K562 (cell line): ENCODE measurements around the gene PTBP3. TPM values are rescaled to one million over a fixed set of nuclear protein-coding genes. Genes with fewer than 3 reads are reported as not detected.
A peak's percentile ranks its signal among the peaks of the same experiment; 100 is the strongest.

Source experiments
- ATAC-seq: fragments of 200-7000 bp; cut with Tn5 transposase; 3 replicates; pipeline ENCODE4 v1.9.1; 2020; ENCODE audit warnings: moderate library complexity
- BruUV-seq: library from RNA; stranded (reverse); fragments of 400-500 nt; replicated peaks from 2 replicates; lab custom pipeline; 2021; lab: Mats Ljungman, UMichigan
- CTCF ChIA-PET: fragments of 300-600 bp; formaldehyde crosslinking; extraction: SDS; loops from one replicate; lab custom pipeline; 2021; ENCODE audit warnings: low intra/inter-chr PET ratio; lab: Yijun Ruan, JAX
- POLR2A ChIA-PET: fragments of 300-600, 350-650 bp; sonication (Branson Sonifier 250); formaldehyde crosslinking; extraction: SDS; loops from one replicate; lab custom pipeline; 2021; ENCODE audit warnings: antibody characterized with exemption, inconsistent platforms; lab: Yijun Ruan, JAX
- DNase-seq, 4 experiments: peaks; one replicate each; pipeline versions ENCODE4 v3.0.0 to v3.0.0-alpha.2; 2011 to 2018; ENCODE audit warnings: low spot score in 3 of 4, mixed read lengths in 3 of 4; ENCODE audit errors: extremely low read depth in 1 of 4
- FAIRE-seq: peaks from 2 replicates; lab custom pipeline; 2011; peaks lifted over from hg19 to GRCh38; lab: Jason Lieb, UNC
- H2AFZ ChIP-seq: 2 replicates; pipeline ENCODE4 v1.6.0; 2011; ENCODE audit warnings: low read depth, low read length, control low read depth, inconsistent platforms
- H3K27ac ChIP-seq: fragments of 200-600 bp; 3 replicates; pipeline ENCODE4 v1.8.0; 2011; ENCODE audit warnings: low read depth, mild to moderate bottlenecking, control low read depth, inconsistent platforms, low read length, moderate library complexity, mixed read lengths; ENCODE audit errors: extremely low read depth
- H3K27me3 ChIP-seq, 2 experiments: fragments of 300-600 bp in 1 of 2; 2 replicates in 1 of 2; 3 replicates in 1 of 2; pipeline versions ENCODE4 v1.6.0 to v1.8.0; 2011; ENCODE audit warnings: inconsistent platforms in 2 of 2, low read length in 2 of 2, mild to moderate bottlenecking in 1 of 2, mixed read lengths in 1 of 2, moderate library complexity in 1 of 2; ENCODE audit not compliant: control insufficient read depth in 2 of 2, insufficient read depth in 2 of 2
- H3K36me3 ChIP-seq: fragments of 300-600 bp; 3 replicates; pipeline ENCODE4 v1.8.0; 2011; ENCODE audit warnings: mild to moderate bottlenecking, low read length, inconsistent platforms; ENCODE audit not compliant: control insufficient read depth, insufficient read depth
- H3K4me1 ChIP-seq, 2 experiments: fragments of 200-600 bp in 1 of 2; replicated peaks in 1 of 2; 2 replicates in 1 of 2; 3 replicates in 1 of 2; pipeline versions ENCODE4 v1.5.1 to v1.8.0; 2011; ENCODE audit warnings: inconsistent platforms in 2 of 2, low read length in 2 of 2, mild to moderate bottlenecking in 1 of 2, mixed read lengths in 1 of 2, moderate library complexity in 1 of 2; ENCODE audit not compliant: control insufficient read depth in 2 of 2, insufficient read depth in 2 of 2
- H3K4me2 ChIP-seq: 2 replicates; pipeline ENCODE4 v1.6.1; 2011; ENCODE audit warnings: low read length, control low read depth, inconsistent platforms, mixed read lengths; ENCODE audit not compliant: insufficient read depth
- H3K4me3 ChIP-seq: fragments of 200-600 bp; sonication (generic), shearing (Covaris generic); 2 replicates; pipeline ENCODE4 v1.5.1; 2016; ENCODE audit warnings: control low read depth, inconsistent platforms
- H3K79me2 ChIP-seq: fragments of 200-600 bp; 3 replicates; pipeline ENCODE4 v1.8.0; 2011; ENCODE audit warnings: low read length, inconsistent platforms; ENCODE audit not compliant: control insufficient read depth, insufficient read depth
- H3K9ac ChIP-seq, 2 experiments: 2 replicates each; pipeline versions ENCODE4 v1.6.0 to v1.6.1; 2011; ENCODE audit warnings: low read depth in 2 of 2, low read length in 2 of 2, control low read depth in 1 of 2, inconsistent platforms in 1 of 2, mild to moderate bottlenecking in 1 of 2, mixed read lengths in 1 of 2; ENCODE audit not compliant: insufficient read depth in 1 of 2
- H3K9me1 ChIP-seq: one replicate; pipeline ENCODE4 v1.6.0; 2011; ENCODE audit warnings: inconsistent platforms, mild to moderate bottlenecking, low read length, moderate library complexity; ENCODE audit not compliant: control insufficient read depth, insufficient read depth
- H3K9me3 ChIP-seq: replicated peaks from 2 replicates; pipeline ENCODE4 v1.5.1; 2011; ENCODE audit warnings: low read depth, low read length, inconsistent platforms; ENCODE audit not compliant: control insufficient read depth, insufficient read depth
- H4K20me1 ChIP-seq: replicated peaks from 2 replicates; pipeline ENCODE4 v1.6.1; 2011; ENCODE audit warnings: low read length, inconsistent platforms, mixed read lengths; ENCODE audit not compliant: control insufficient read depth, insufficient read depth
- BCLAF1 ChIP-seq, 2 experiments: fragments of 450-650 bp in 1 of 2; IDR thresholded peaks; 2 replicates each; pipeline ENCODE4 v1.6.1; 2011 to 2017; ENCODE audit warnings: low read depth in 2 of 2, antibody characterized with exemption in 1 of 2, borderline replicate concordance in 1 of 2, low read length in 1 of 2, mild to moderate bottlenecking in 1 of 2, mixed read lengths in 1 of 2; ENCODE audit not compliant: control insufficient read depth in 1 of 2
- COPS2 ChIP-seq: fragments of 450-650 bp; conservative IDR thresholded peaks from 2 replicates; pipeline ENCODE4 v1.6.1; 2016; ENCODE audit warnings: mild to moderate bottlenecking, moderate library complexity
- E2F6 ChIP-seq, 2 experiments: IDR thresholded peaks; 2 replicates each; pipeline ENCODE4 v1.6.1; 2011; ENCODE audit warnings: borderline replicate concordance in 1 of 2, control low read depth in 1 of 2, low read depth in 1 of 2, low read length in 1 of 2, mild to moderate bottlenecking in 1 of 2, mixed read lengths in 1 of 2, moderate library complexity in 1 of 2; ENCODE audit not compliant: insufficient read depth in 1 of 2, insufficient read length in 1 of 2, poor library complexity in 1 of 2, severe bottlenecking in 1 of 2; ENCODE audit errors: extremely low read depth in 1 of 2
- EWSR1 ChIP-seq: fragments of 450-650 bp; IDR thresholded peaks from 2 replicates; pipeline ENCODE4 v1.6.1; 2018; ENCODE audit warnings: borderline replicate concordance, mild to moderate bottlenecking, low read depth, moderate library complexity; ENCODE audit not compliant: partially characterized antibody
- HOXB6 ChIP-seq: fragments of 250-450 bp; sonication (Bioruptor Pico); IDR thresholded peaks from 2 replicates; pipeline ENCODE4 v1.5.1; 2022; ENCODE audit warnings: mild to moderate bottlenecking, borderline replicate concordance
- PATZ1 ChIP-seq: fragments of 250-450 bp; sonication (Bioruptor Pico); IDR thresholded peaks from 2 replicates; pipeline ENCODE4 v1.5.0; 2020; ENCODE audit warnings: mild to moderate bottlenecking, borderline replicate concordance
- RCOR1 ChIP-seq, 2 experiments: IDR thresholded peaks; 2 replicates each; pipeline ENCODE4 v1.6.1; 2012; ENCODE audit warnings: low read depth in 2 of 2, low read length in 2 of 2, borderline replicate concordance in 1 of 2, improper control_type of control experiment in 1 of 2
- SMAD4 ChIP-seq: fragments of 250-450 bp; sonication (Bioruptor Pico); conservative IDR thresholded peaks from 2 replicates; pipeline ENCODE4 v1.8.0; 2021; ENCODE audit warnings: inconsistent platforms, mild to moderate bottlenecking, moderate library complexity
- ZBTB12 ChIP-seq: fragments of 250-450 bp; sonication (Bioruptor Pico); IDR thresholded peaks from 2 replicates; pipeline ENCODE4 v1.4.0; 2020
- ZNF316 ChIP-seq: fragments of 450-650 bp; IDR thresholded peaks from 2 replicates; pipeline ENCODE4 v1.6.1; 2016
- ZNF445 ChIP-seq: fragments of 250-450 bp; sonication (Bioruptor Pico); IDR thresholded peaks from 2 replicates; pipeline ENCODE4 v1.4.0; 2020; ENCODE audit warnings: low read depth, mild to moderate bottlenecking, moderate library complexity
- ZNF586 ChIP-seq: fragments of 450-650 bp; formaldehyde crosslinking; conservative IDR thresholded peaks from 2 replicates; pipeline ENCODE4 v1.4.0; 2020; ENCODE audit warnings: mild to moderate bottlenecking, moderate library complexity
- ZNF696 ChIP-seq: fragments of 250-450 bp; sonication (Bioruptor Pico); conservative IDR thresholded peaks from 2 replicates; pipeline ENCODE4 v1.4.0; 2020; ENCODE audit warnings: mild to moderate bottlenecking, moderate library complexity
- WGBS: fragments of 100-300 bp; shearing (Covaris generic); methylation state at CpG from one replicate; pipeline ENCODE4 v1.1.6; 2016; ENCODE audit warnings: low coverage, mixed read lengths; ENCODE audit not compliant: insufficient coverage; ENCODE audit errors: missing lambda C conversion rate; 5-methylcytosine and 5-hydroxymethylcytosine counted together
- in situ Hi-C: fragments of 300-500 bp; cut with MboI; formaldehyde crosslinking; loops from 4 replicates; pipeline ENCODE4 v1.15.0; 2018; ENCODE audit warnings: inconsistent platforms, mixed read lengths
- intact Hi-C: fragments of 100-400 bp; cut with micrococcal nuclease; formaldehyde crosslinking; loops from 2 replicates; pipeline ENCODE4 v1.14.2; 2022
- polyA plus RNA-seq, 8 experiments: library from polyadenylated mRNA; depleted of rRNA in 4 of 8; stranded (reverse) in 5 of 8; unstranded in 3 of 8; fragments of >200 nt; fragmentation: Nextera tagmentation in 2 of 8; fragmentation: Illumina TruSeq in 1 of 8; extraction: Ambion mirVana in 2 of 8; extraction: Trizol in 1 of 8; gene quantifications; 2 replicates each; pipeline versions ENCODE4 v1.2.1 to v1.2.3, GENCODE V29; 2011 to 2014; ENCODE audit warnings: inconsistent platforms in 1 of 8, missing spikeins in 1 of 8
- total RNA-seq, 7 experiments: library from RNA; depleted of rRNA in 6 of 7; stranded (reverse); fragments of >200 nt in 6 of 7; fragmentation: Illumina TruSeq in 2 of 7; extraction: Trizol in 2 of 7; gene quantifications; 2 replicates each; pipeline versions ENCODE4 v1.2.1 to v1.2.3, GENCODE V29; 2011 to 2021; ENCODE audit warnings: low replicate concordance in 1 of 7

Gene PTBP3
- total and polyA plus RNA-seq, 9 of the 15 experiments (the other 6 are each of a cell fraction or from before 2014, with no cell fraction given) = 22.4 to 132 (median 68.0) TPM

- no TSS peak for BruUV-seq
- Histone ChIP-seq H3K4me3 (no peak overlapping the region), H3K27me3 (no peaks in the 10 kb centered on the region), H3K4me1 (peaks cover 10 to 25% of the 10 kb centered on the region in 2 experiments), H3K27ac (peak overlapping the region; percentile 71), H3K9me1 (no peaks in the 10 kb centered on the region), H3K4me2 (no peak overlapping the region; the same call in 1 of the 2 replicates), H3K79me2 (no peaks in the 10 kb centered on the region), H3K9me3 (no peaks in the 10 kb centered on the region), H2AFZ (peak overlapping the region; percentile 95), H4K20me1 (no peaks in the 10 kb centered on the region), H3K9ac (peak overlapping the region; percentile 43 to 74; a peak in 3 of 4 replicates), H3K36me3 (no peaks in the 10 kb centered on the region)
- intact Hi-C loops (no loop called here), in situ Hi-C loops (no loop called here)
- ATAC-seq (peak; percentile 56), FAIRE-seq (peak; percentile 66), DNase-seq (peak in 1 of 4 experiments; percentile 57)
- POLR2A ChIA-PET = interaction anchor here (0.6 to 1.8 kb wide), 7 partner anchors 10 to 309 kb away, joined by 3 to 9 read pairs (median 3); partner anchors contain the start of gene KIAA1958
- 33% methylated on average over 4 of the region's 4 CpGs for WGBS
- CTCF ChIA-PET = no interaction called here
- TF ChIP-seq PATZ1 = 0 out of 2 replicates have a peak, but pooled peaks have one; percentile 26
- TF ChIP-seq HOXB6 (CRISPR knock-in tag) = no peak
- no peak for TF ChIP-seq COPS2
- no peak for TF ChIP-seq ZNF445 (CRISPR knock-in tag)
- no peak for TF ChIP-seq ZNF316
- 0 out of 2 replicates have a peak, but pooled peaks have one; percentile 8 for TF ChIP-seq ZBTB12 (CRISPR knock-in tag)
- no peak for TF ChIP-seq ZNF586 (CRISPR knock-in tag)
- no peak for TF ChIP-seq EWSR1
- peak in 1 of 2 experiments; percentile 29 for TF ChIP-seq E2F6 (IDR thresholded peaks at IDR 0.05; ENCODE audit: borderline replicate concordance in 1 of 2, extremely low read depth in 1 of 2, insufficient read depth in 1 of 2, insufficient read length in 1 of 2, low read depth in 1 of 2, low read length in 1 of 2, poor library complexity in 1 of 2, severe bottlenecking in 1 of 2)
- TF ChIP-seq ZNF696 = no peak
- TF ChIP-seq BCLAF1 (IDR thresholded peaks at IDR 0.05; ENCODE audit: borderline replicate concordance in 1 of 2, control insufficient read depth in 1 of 2, low read depth in 2 of 2, low read length in 1 of 2) = no peak
- TF ChIP-seq SMAD4 (CRISPR knock-in tag) = peak; percentile 78; the same call in 1 of the 2 replicates
- TF ChIP-seq RCOR1 (IDR thresholded peaks at IDR 0.05; ENCODE audit: borderline replicate concordance in 1 of 2, low read depth in 2 of 2, low read length in 2 of 2) = no peak
Measured at GRCh38 chr9:112194969-112195431, 138.4 kb downstream of the PTBP3 start.
